Aorta (tissue), 5 donors: ENCODE results near the gene SPATA16. TPM values are rescaled to one million over a fixed set of nuclear protein-coding genes. Genes with fewer than 3 reads are reported as not detected.

Source experiments
- ATAC-seq: fragments of 200-7000 bp; cut with Tn5 transposase; one replicate; pipeline ENCODE4 v1.9.1; 2022; ENCODE audit warnings: moderate library complexity; ENCODE audit not compliant: low FRiP score
- DNase-seq, 2 donors: peaks; one replicate each; pipeline ENCODE4 v3.0.0-alpha.2; 2020
- H3K27ac ChIP-seq, 2 donors: one replicate each; pipeline ENCODE4 v1.5.1; 2013; ENCODE audit warnings: low read length in 2 of 2, mild to moderate bottlenecking in 2 of 2, moderate library complexity in 2 of 2, control low read depth in 1 of 2, inconsistent platforms in 1 of 2, low read depth in 1 of 2
- H3K27me3 ChIP-seq, 2 donors: one replicate each; pipeline ENCODE4 v1.6.1; 2013; ENCODE audit warnings: control low read depth in 1 of 2, low read length in 1 of 2, mild to moderate bottlenecking in 1 of 2, moderate library complexity in 1 of 2; ENCODE audit not compliant: insufficient read depth in 2 of 2, control insufficient read depth in 1 of 2
- H3K36me3 ChIP-seq, 2 donors: one replicate each; pipeline ENCODE4 v1.6.1; 2013; ENCODE audit warnings: control low read depth in 1 of 2, low read length in 1 of 2, mild to moderate bottlenecking in 1 of 2; ENCODE audit not compliant: insufficient read depth in 2 of 2, control insufficient read depth in 1 of 2
- H3K4me1 ChIP-seq, 2 donors: one replicate each; pipeline ENCODE4 v1.6.1; 2013; ENCODE audit warnings: low read length in 2 of 2, control low read depth in 1 of 2, mild to moderate bottlenecking in 1 of 2, moderate library complexity in 1 of 2; ENCODE audit not compliant: insufficient read depth in 2 of 2, control insufficient read depth in 1 of 2
- H3K4me3 ChIP-seq, 2 donors: one replicate each; pipeline ENCODE4 v1.5.1; 2013; ENCODE audit warnings: low read length in 2 of 2, control low read depth in 1 of 2, mild to moderate bottlenecking in 1 of 2
- H3K9me3 ChIP-seq: one replicate; pipeline ENCODE4 v1.6.1; 2013; ENCODE audit warnings: mild to moderate bottlenecking, low read length; ENCODE audit not compliant: control insufficient read depth
- WGBS, 2 donors: extraction: QIAGEN DNeasy Blood & Tissue Kit; methylation state at CpG; one replicate each; pipeline ENCODE4 v1.1.7; 2013; 5-methylcytosine and 5-hydroxymethylcytosine counted together
- intact Hi-C, 2 donors: fragments of 100-400 bp; cut with DNase I; formaldehyde crosslinking; loops; one replicate each; pipeline versions ENCODE4 v1.14.2 to v1.15.0; 2022
- polyA plus RNA-seq, 2 donors: library from polyadenylated mRNA; stranded (reverse); fragments of 200-250 nt; gene quantifications; one replicate each; pipeline ENCODE4 v1.2.3, GENCODE V29; 2013
- total RNA-seq, 2 donors: library from RNA; stranded (reverse); fragmentation: NEBNext Ultra II Directional; extraction: Animal tissue kit (Norgen Biotek cat#: 25700); gene quantifications; one replicate each; pipeline ENCODE4 v1.2.1, GENCODE V29; 2021
- donor health status: healthy with polysubstance abuse.
- donor health status: Bipolar disorder and iron deficiency.
- donor health status: DM: no; HTN: no; CAD: no.
- donor health status: DM: no; HTN: no; CAD: no.
- donor health status: DM: yes; HTN: yes; CAD: no.

Gene SPATA16
- total and polyA plus RNA-seq, 4 donors = not detected

GRCh38 chr3:172913911-172914655 lies 227.0 kb downstream of the SPATA16 start:
- H3K4me3 ChIP-seq = no peak overlapping the region

GRCh38 chr3:172911142-172911541 lies 229.9 kb downstream of the SPATA16 start:
- Histone ChIP-seq H3K27me3 (no peaks in the 10 kb centered on the region), H3K27ac (no peak overlapping the region), H3K9me3 (no peaks in the 10 kb centered on the region), H3K4me1 (no peaks in the 10 kb centered on the region), H3K4me3 (no peak overlapping the region), H3K36me3 (no peaks in the 10 kb centered on the region)
- intact Hi-C loops = no loop called here
- ATAC-seq (no peak), DNase-seq (no peak)
- 96% methylated on average over 3 of the region's 3 CpGs for WGBS, 2 donors

More at GRCh38 chr3:172913911-172914655, 227.0 kb downstream of the SPATA16 start:
- Histone ChIP-seq H3K27me3 (peaks cover 0 to 2% of the 10 kb centered on the region in 2 donors), H3K9me3 (no peaks in the 10 kb centered on the region), H3K4me1 (peaks cover 0 to 2% of the 10 kb centered on the region in 2 donors), H3K36me3 (no peaks in the 10 kb centered on the region), H3K27ac (no peak overlapping the region)
- intact Hi-C loops = no loop called here
- no peak for ATAC-seq
- 64 to 68% methylated on average over 5 of the region's 5 CpGs for WGBS, 2 donors
- DNase-seq = no peak

GRCh38 chr3:172908771-172909270 lies 232.2 kb downstream of the SPATA16 start:
- WGBS, 2 donors = 78 to 86% methylated on average over 2 of the region's 2 CpGs
- ATAC-seq = no peak

GRCh38 chr3:172905451-172905850 lies 235.6 kb downstream of the SPATA16 start:
- H3K4me3 ChIP-seq = no peak overlapping the region
- H3K36me3 ChIP-seq = no peaks in the 10 kb centered on the region
- no peaks in the 10 kb centered on the region for H3K4me1 ChIP-seq
- H3K9me3 ChIP-seq = no peaks in the 10 kb centered on the region
- WGBS, 2 donors = 67 to 70% methylated on average over 1 of the region's 1 CpG
- DNase-seq (no peak), ATAC-seq (no peak)
- intact Hi-C loops = no loop called here
- no peaks in the 10 kb centered on the region for H3K27me3 ChIP-seq
- no peak overlapping the region for H3K27ac ChIP-seq

More at GRCh38 chr3:172908771-172909270, 232.2 kb downstream of the SPATA16 start:
- no peak overlapping the region for H3K4me3 ChIP-seq
- no peak for DNase-seq
- no peaks in the 10 kb centered on the region for H3K27me3 ChIP-seq
- no peaks in the 10 kb centered on the region for H3K36me3 ChIP-seq
- H3K27ac ChIP-seq = no peak overlapping the region
- intact Hi-C loops = no loop called here
- H3K4me1 ChIP-seq = no peaks in the 10 kb centered on the region
- H3K9me3 ChIP-seq = no peaks in the 10 kb centered on the region

GRCh38 chr3:172904711-172905373 lies 236.2 kb downstream of the SPATA16 start:
- no peak for DNase-seq
- Histone ChIP-seq H3K4me3 (no peak overlapping the region), H3K27ac (no peak overlapping the region), H3K36me3 (no peaks in the 10 kb centered on the region), H3K9me3 (no peaks in the 10 kb centered on the region), H3K4me1 (no peaks in the 10 kb centered on the region), H3K27me3 (no peaks in the 10 kb centered on the region)
- 72 to 74% methylated on average over 9 of the region's 9 CpGs for WGBS, 2 donors
- ATAC-seq = no peak
- intact Hi-C loops = no loop called here

- H3K27ac ChIP-seq = no peak overlapping the region
- DNase-seq = no peak
- intact Hi-C loops = no loop called here
- H3K9me3 ChIP-seq = no peaks in the 10 kb centered on the region
- H3K4me3 ChIP-seq = no peak overlapping the region
- WGBS, 2 donors = 59 to 62% methylated on average over 3 of the region's 3 CpGs
- H3K36me3 ChIP-seq = no peaks in the 10 kb centered on the region
- no peak for ATAC-seq
- no peaks in the 10 kb centered on the region for H3K4me1 ChIP-seq
- H3K27me3 ChIP-seq = no peaks in the 10 kb centered on the region
Measured at GRCh38 chr3:172903642-172904320, 237.3 kb downstream of the SPATA16 start.

GRCh38 chr3:172892158-172892557 lies 248.9 kb downstream of the SPATA16 start:
- Histone ChIP-seq H3K4me3 (no peak overlapping the region), H3K4me1 (no peaks in the 10 kb centered on the region), H3K27me3 (no peaks in the 10 kb centered on the region), H3K9me3 (no peaks in the 10 kb centered on the region), H3K36me3 (no peaks in the 10 kb centered on the region), H3K27ac (no peak overlapping the region)
- DNase-seq (no peak), ATAC-seq (no peak)
- WGBS, 2 donors = 27 to 36% methylated on average over 2 of the region's 2 CpGs
- intact Hi-C loops = no loop called here

GRCh38 chr3:172885704-172886103 lies 255.3 kb downstream of the SPATA16 start:
- intact Hi-C loops = no loop called here
- H3K27me3 ChIP-seq = no peaks in the 10 kb centered on the region

More at GRCh38 chr3:172885704-172886103, 255.3 kb downstream of the SPATA16 start:
- no peak for ATAC-seq
- WGBS, 2 donors = 78 to 81% methylated on average over 2 of the region's 2 CpGs
- Histone ChIP-seq H3K36me3 (no peaks in the 10 kb centered on the region), H3K9me3 (no peaks in the 10 kb centered on the region), H3K27ac (no peak overlapping the region), H3K4me3 (no peak overlapping the region), H3K4me1 (no peaks in the 10 kb centered on the region)
- no peak for DNase-seq
